ENCODE measurements around the gene RBM33. TPM values are rescaled to one million over a fixed set of nuclear protein-coding genes. Genes with fewer than 3 reads are reported as not detected.

RBM33 gene
- polyA plus RNA-seq, 3 donors = 15.0 to 27.7 (median 22.2) TPM

GRCh38 chr7:155644971-155645509 is 579 bp downstream of the RBM33 start:
- Mint-ChIP-seq H3K4me3 (peak overlapping the region; percentile 98 to 99), H3K4me1 (peaks cover 32% of the 10 kb centered on the region), H3K27ac (peak overlapping the region; percentile 90 to 100 (median 98)), H3K36me3 (peaks cover 51 to 57% of the 10 kb centered on the region in 2 donors), H3K9me3 (peaks cover 4 to 25% (median 15%) of the 10 kb centered on the region in 7 donors), H3K27me3 (ENCODE audit: low read depth in 3 of 3) (no peaks in the 10 kb centered on the region)
- Histone ChIP-seq H3K27ac (ENCODE audit: low read depth in 1 of 2, low read length in 2 of 2) (peak overlapping the region; percentile 77 to 98), H3K27me3 (ENCODE audit: control insufficient read depth in 2 of 2, insufficient read depth in 2 of 2, low read length in 2 of 2) (no peaks in the 10 kb centered on the region), H3K9ac (ENCODE audit: insufficient read depth, low read length, poor library complexity, severe bottlenecking) (peak overlapping the region; percentile 100), H3K4me3 (replicated peaks in 1 of 3; ENCODE audit: low read depth in 2 of 3, low read length in 3 of 3) (peak overlapping the region; percentile 85 to 97 (median 94)), H4K20me1 (ENCODE audit: insufficient read depth, low read length) (peaks cover 32% of the 10 kb centered on the region), H3K9me3 (replicated peaks in 1 of 2; ENCODE audit: control insufficient read depth in 1 of 2, insufficient read depth in 1 of 2, low read length in 2 of 2) (peaks cover 3 to 18% of the 10 kb centered on the region in 2 donors), H3K79me2 (ENCODE audit: insufficient read depth, low read length) (peaks cover 68% of the 10 kb centered on the region), H3K4me2 (replicated peaks; ENCODE audit: extremely low read depth, low read length, poor library complexity, severe bottlenecking) (peak overlapping the region; percentile 97), H3K36me3 (replicated peaks in 1 of 2; ENCODE audit: control insufficient read depth in 1 of 2, insufficient read depth in 2 of 2, low read length in 2 of 2) (peaks cover 17 to 43% of the 10 kb centered on the region in 2 donors), H2AFZ (ENCODE audit: insufficient read depth, low read depth, low read length, poor library complexity, severe bottlenecking) (peak overlapping the region; percentile 99), H3K4me1 (ENCODE audit: control insufficient read depth in 1 of 2, insufficient read depth in 2 of 2, low read length in 2 of 2) (peaks cover 15 to 25% of the 10 kb centered on the region in 2 donors)
- intact Hi-C loops (cut with micrococcal nuclease) = loop anchor here (5.0 to 10.0 kb wide), 3 partner anchors 50 to 348 kb away; partner anchors contain the start of gene INSIG1 (in 1 of the 2)
- WGBS (ENCODE audit: insufficient coverage) = 2% methylated on average over 12 of the region's 22 CpGs
- no peak for TF ChIP-seq CTCF (IDR thresholded peaks at IDR 0.05)
- peak; percentile 14 to 24 (median 15) for DNase-seq

GRCh38 chr7:155645662-155646061 is 1.2 kb downstream of the RBM33 start:
- H3K36me3 ChIP-seq (replicated peaks in 1 of 2; ENCODE audit: control insufficient read depth in 1 of 2, insufficient read depth in 2 of 2, low read length in 2 of 2) = peaks cover 17 to 37% of the 10 kb centered on the region in 2 donors
- peak overlapping the region; percentile 97 for H3K4me2 ChIP-seq (replicated peaks; ENCODE audit: extremely low read depth, low read length, poor library complexity, severe bottlenecking)
- Mint-ChIP-seq H3K36me3 (peaks cover 45 to 51% of the 10 kb centered on the region in 2 donors), H3K4me3 (peak overlapping the region; percentile 98 to 99), H3K4me1 (peaks cover 33% of the 10 kb centered on the region), H3K27me3 (ENCODE audit: low read depth in 3 of 3) (no peaks in the 10 kb centered on the region), H3K9me3 (peaks cover 3 to 20% (median 10%) of the 10 kb centered on the region in 7 donors), H3K27ac (peak overlapping the region in 3 of 7 donors; percentile 90 to 100 (median 98))
- H3K9ac ChIP-seq (ENCODE audit: insufficient read depth, low read length, poor library complexity, severe bottlenecking) = peak overlapping the region; percentile 100
- 45% methylated on average over 4 of the region's 7 CpGs for WGBS (ENCODE audit: insufficient coverage)
- H3K9me3 ChIP-seq (replicated peaks in 1 of 2; ENCODE audit: control insufficient read depth in 1 of 2, insufficient read depth in 1 of 2, low read length in 2 of 2) = peaks cover 2 to 13% of the 10 kb centered on the region in 2 donors
- peak overlapping the region; percentile 85 to 97 (median 94) for H3K4me3 ChIP-seq (replicated peaks in 1 of 3; ENCODE audit: low read depth in 2 of 3, low read length in 3 of 3)
- peaks cover 15 to 25% of the 10 kb centered on the region in 2 donors for H3K4me1 ChIP-seq (ENCODE audit: control insufficient read depth in 1 of 2, insufficient read depth in 2 of 2, low read length in 2 of 2)
- H4K20me1 ChIP-seq (ENCODE audit: insufficient read depth, low read length) = peaks cover 38% of the 10 kb centered on the region
- peaks cover 74% of the 10 kb centered on the region for H3K79me2 ChIP-seq (ENCODE audit: insufficient read depth, low read length)
- peak overlapping the region in 1 of 2 donors; percentile 98 for H3K27ac ChIP-seq (ENCODE audit: low read depth in 1 of 2, low read length in 2 of 2)
- no peaks in the 10 kb centered on the region for H3K27me3 ChIP-seq (ENCODE audit: control insufficient read depth in 2 of 2, insufficient read depth in 2 of 2, low read length in 2 of 2)
- intact Hi-C loops (cut with micrococcal nuclease) = loop anchor here (5.0 to 10.0 kb wide), 2 partner anchors 51 to 348 kb away; partner anchors contain the start of gene INSIG1 (in 1 of the 2)
- no peak for DNase-seq
- TF ChIP-seq CTCF (IDR thresholded peaks at IDR 0.05) = no peak
- H2AFZ ChIP-seq (ENCODE audit: insufficient read depth, low read depth, low read length, poor library complexity, severe bottlenecking) = no peak overlapping the region
